HL-60 (cell line): ENCODE measurements around the gene IL4R.
A peak's percentile ranks its signal among the peaks of the same experiment; 100 is the strongest.
"Not testable (repeated sequence)": the region's sequence is repeated elsewhere in the genome, so short reads cannot be mapped to it uniquely, and the experiment has no call there.

Source experiments
- DNase-seq, 2 experiments: peaks; one replicate each; pipeline ENCODE4 v3.0.0-alpha.2; 2010 to 2020; ENCODE audit warnings: low read depth in 1 of 2, low spot score in 1 of 2
- H3K27ac ChIP-seq: fragments of 250-450 bp; sonication (Bioruptor Pico); replicated peaks from 2 replicates; pipeline ENCODE4 v1.5.1; 2020; ENCODE audit warnings: mild to moderate bottlenecking, moderate library complexity
- H3K27me3 ChIP-seq: fragments of 250-450 bp; sonication (Bioruptor Pico); 2 replicates; pipeline ENCODE4 v1.5.1; 2021; ENCODE audit warnings: mild to moderate bottlenecking, moderate library complexity; ENCODE audit not compliant: insufficient read depth, poor library complexity, severe bottlenecking
- H3K4me3 ChIP-seq: replicated peaks from 2 replicates; pipeline ENCODE4 v1.5.1; 2011; ENCODE audit warnings: mild to moderate bottlenecking, control low read depth, low read length; ENCODE audit not compliant: insufficient read depth
- CTCF ChIP-seq: IDR thresholded peaks from one replicate; pipeline ENCODE4 v1.5.1; 2011; ENCODE audit warnings: low read length, control low read depth, inconsistent platforms; ENCODE audit not compliant: insufficient read depth
- GABPA ChIP-seq: IDR thresholded peaks from 2 replicates; pipeline ENCODE4 v1.6.1; 2012; ENCODE audit warnings: low read depth
- POLR2AphosphoS5 ChIP-seq: IDR thresholded peaks from 2 replicates; pipeline ENCODE4 v1.6.1; 2012; ENCODE audit warnings: low read depth
- REST ChIP-seq: IDR thresholded peaks from 2 replicates; pipeline ENCODE4 v1.6.1; 2012; ENCODE audit warnings: low read depth; ENCODE audit not compliant: insufficient replicate concordance
- SPI1 ChIP-seq: IDR thresholded peaks from 2 replicates; pipeline ENCODE4 v1.6.1; 2012; ENCODE audit warnings: low read depth, mild to moderate bottlenecking, borderline replicate concordance

Gene IL4R

GRCh38 chr16:27287051-27287811 lies 26.5 kb upstream of the IL4R start:
- TF ChIP-seq CTCF (no peak), REST (no peak), SPI1 (no peak), GABPA (no peak), POLR2AphosphoS5 (no peak)
- no peak for DNase-seq
- H3K4me3 ChIP-seq = no peak overlapping the region
- no peaks in the 10 kb centered on the region for H3K27me3 ChIP-seq
- peak overlapping the region; percentile 8; the same call in 1 of the 2 replicates for H3K27ac ChIP-seq

GRCh38 chr16:27287887-27288286 lies 25.9 kb upstream of the IL4R start:
- TF ChIP-seq REST (no peak), GABPA (no peak), POLR2AphosphoS5 (peak; percentile 32; the same call in 1 of the 2 replicates), SPI1 (peak; percentile 56; the same call in 1 of the 2 replicates)
- Histone ChIP-seq H3K4me3 (no peak overlapping the region), H3K27me3 (no peaks in the 10 kb centered on the region), H3K27ac (peak overlapping the region; percentile 56)
- peak; percentile 49 to 89 for DNase-seq

- not testable (repeated sequence) for H3K4me3 ChIP-seq, DNase-seq, H3K27me3 ChIP-seq
- H3K27ac ChIP-seq = peak overlapping the region; percentile 56
These were observed 25.5 kb upstream of the IL4R start for GRCh38 chr16:27288313-27288712.

GRCh38 chr16:27289669-27290068 lies 24.1 kb upstream of the IL4R start:
- TF ChIP-seq SPI1 (no peak), CTCF (no peak), REST (no peak), POLR2AphosphoS5 (no peak)
- H3K27ac ChIP-seq = no peak overlapping the region
- H3K27me3 ChIP-seq = no peaks in the 10 kb centered on the region
- no peak for DNase-seq
- no peak overlapping the region for H3K4me3 ChIP-seq
